Breast epithelium (tissue), 3 donors: ENCODE results near the gene MCM6.

Source experiments
- POLR2AphosphoS5 ChIP-seq, 3 donors: sonication (generic); formaldehyde crosslinking; IDR thresholded peaks; one replicate each; pipeline ENCODE4 v1.6.1; 2017; ENCODE audit warnings: antibody characterized with exemption in 3 of 3
- TF ChIP-seq, protein P1 (sequence below), 3 donors: fragments of 450-650 bp; IDR thresholded peaks; one replicate each; pipeline ENCODE4 v1.5.1; 2016 to 2017; ENCODE audit warnings: antibody characterized with exemption in 3 of 3, mild to moderate bottlenecking in 3 of 3, moderate library complexity in 3 of 3

DNA sequence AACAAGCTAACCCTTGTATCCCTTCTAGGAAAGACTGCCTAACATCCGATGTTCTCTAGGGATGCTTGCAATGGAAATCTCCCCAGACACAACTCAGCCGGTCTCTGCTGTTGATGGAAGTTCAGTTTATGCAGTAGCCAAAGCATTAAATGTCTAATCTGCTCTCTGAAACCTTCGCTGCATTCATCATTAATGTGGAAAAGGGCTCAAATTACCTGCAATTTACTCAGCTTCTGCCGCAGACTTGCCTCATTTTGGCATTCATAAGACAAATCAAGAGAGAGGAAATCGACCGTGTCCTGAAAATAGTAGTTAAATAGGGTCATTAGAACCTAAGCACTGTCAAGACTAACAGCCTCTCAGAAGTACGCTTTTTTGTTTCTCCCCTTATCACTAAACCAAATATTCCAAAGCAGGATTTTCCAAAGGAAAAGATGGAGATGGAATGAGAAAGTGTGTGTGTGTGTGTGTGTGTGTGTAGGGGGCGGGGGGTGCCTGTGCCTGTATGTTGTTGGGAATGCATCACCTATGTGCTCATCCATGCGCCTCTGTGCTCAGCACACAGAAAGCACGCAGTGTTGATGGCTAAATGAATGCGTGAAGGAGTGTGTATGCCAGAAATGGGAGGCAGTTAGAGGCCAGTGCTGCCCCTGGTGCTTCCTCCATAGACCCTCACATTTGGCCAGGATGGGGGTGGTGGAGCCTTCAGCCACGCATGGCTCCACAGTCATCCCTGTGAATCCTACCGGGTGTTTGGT lies 46.7 kb downstream of the MCM6 start:
- TF ChIP-seq, protein P1, sequence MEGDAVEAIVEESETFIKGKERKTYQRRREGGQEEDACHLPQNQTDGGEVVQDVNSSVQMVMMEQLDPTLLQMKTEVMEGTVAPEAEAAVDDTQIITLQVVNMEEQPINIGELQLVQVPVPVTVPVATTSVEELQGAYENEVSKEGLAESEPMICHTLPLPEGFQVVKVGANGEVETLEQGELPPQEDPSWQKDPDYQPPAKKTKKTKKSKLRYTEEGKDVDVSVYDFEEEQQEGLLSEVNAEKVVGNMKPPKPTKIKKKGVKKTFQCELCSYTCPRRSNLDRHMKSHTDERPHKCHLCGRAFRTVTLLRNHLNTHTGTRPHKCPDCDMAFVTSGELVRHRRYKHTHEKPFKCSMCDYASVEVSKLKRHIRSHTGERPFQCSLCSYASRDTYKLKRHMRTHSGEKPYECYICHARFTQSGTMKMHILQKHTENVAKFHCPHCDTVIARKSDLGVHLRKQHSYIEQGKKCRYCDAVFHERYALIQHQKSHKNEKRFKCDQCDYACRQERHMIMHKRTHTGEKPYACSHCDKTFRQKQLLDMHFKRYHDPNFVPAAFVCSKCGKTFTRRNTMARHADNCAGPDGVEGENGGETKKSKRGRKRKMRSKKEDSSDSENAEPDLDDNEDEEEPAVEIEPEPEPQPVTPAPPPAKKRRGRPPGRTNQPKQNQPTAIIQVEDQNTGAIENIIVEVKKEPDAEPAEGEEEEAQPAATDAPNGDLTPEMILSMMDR (IDR thresholded peaks at IDR 0.05): no peak
- TF ChIP-seq POLR2AphosphoS5 (IDR thresholded peaks at IDR 0.05): no peak
